SK-N-SH treated with all-trans-retinoic acid at 6 μM for 48 hours (cell line): ENCODE data around the gene UNC5CL.

Source experiments
- ATAC-seq: fragments of 200-7000 bp; cut with Tn5 transposase; 3 replicates; pipeline ENCODE4 v1.9.1; 2020; ENCODE audit warnings: mild to moderate bottlenecking, moderate library complexity
- BACH2 ChIP-seq: fragments of 250-450 bp; sonication (Bioruptor Pico); IDR thresholded peaks from 2 replicates; pipeline ENCODE4 v1.9.0; 2021; ENCODE audit warnings: mild to moderate bottlenecking, borderline replicate concordance
- CSDC2 ChIP-seq: fragments of 250-450 bp; sonication (Bioruptor Pico); IDR thresholded peaks from 2 replicates; pipeline ENCODE4 v1.5.0; 2020; ENCODE audit warnings: mild to moderate bottlenecking, moderate library complexity
- ESRRG ChIP-seq: fragments of 250-450 bp; sonication (Bioruptor Pico); IDR thresholded peaks from 2 replicates; pipeline ENCODE4 v1.6.1; 2021; ENCODE audit warnings: mild to moderate bottlenecking
- GLIS3 ChIP-seq: fragments of 250-450 bp; sonication (Bioruptor Pico); IDR thresholded peaks from 2 replicates; pipeline ENCODE4 v1.5.0; 2020; ENCODE audit warnings: mild to moderate bottlenecking, moderate library complexity
- ISL1 ChIP-seq: fragments of 250-450 bp; sonication (Bioruptor Pico); IDR thresholded peaks from 2 replicates; pipeline ENCODE4 v2.1.2; 2022; ENCODE audit warnings: mild to moderate bottlenecking, moderate library complexity
- OSR1 ChIP-seq: fragments of 250-450 bp; sonication (Bioruptor Pico); IDR thresholded peaks from 2 replicates; pipeline ENCODE4 v1.8.0; 2022; ENCODE audit warnings: moderate library complexity, mild to moderate bottlenecking, inconsistent platforms
- RARB ChIP-seq: fragments of 250-450 bp; sonication (Bioruptor Pico); IDR thresholded peaks from 2 replicates; pipeline ENCODE4 v1.8.0; 2021; ENCODE audit warnings: mild to moderate bottlenecking, moderate library complexity
- SNAI2 ChIP-seq: fragments of 250-450 bp; sonication (Bioruptor Pico); IDR thresholded peaks from 2 replicates; pipeline ENCODE4 v1.5.0; 2020; ENCODE audit warnings: mild to moderate bottlenecking, moderate library complexity
- TCF4 ChIP-seq: fragments of 250-450 bp; sonication (Bioruptor Pico); IDR thresholded peaks from 2 replicates; pipeline ENCODE4 v1.8.0; 2021; ENCODE audit warnings: mild to moderate bottlenecking, moderate library complexity, borderline replicate concordance
- TOX ChIP-seq: fragments of 250-450 bp; sonication (Bioruptor Pico); IDR thresholded peaks from 2 replicates; pipeline ENCODE4 v1.8.0; 2021; ENCODE audit warnings: mild to moderate bottlenecking, moderate library complexity, borderline replicate concordance
- ZC3H10 ChIP-seq: fragments of 250-450 bp; sonication (Bioruptor Pico); IDR thresholded peaks from 2 replicates; pipeline ENCODE4 v1.5.1; 2021; ENCODE audit warnings: mild to moderate bottlenecking, moderate library complexity
- ZFP3 ChIP-seq: fragments of 250-450 bp; sonication (Bioruptor Pico); IDR thresholded peaks from 2 replicates; pipeline ENCODE4 v1.5.0; 2020; ENCODE audit warnings: mild to moderate bottlenecking, moderate library complexity
- ZFP30 ChIP-seq: fragments of 450-650 bp; formaldehyde crosslinking; IDR thresholded peaks from 2 replicates; pipeline ENCODE4 v1.5.0; 2022; ENCODE audit warnings: mild to moderate bottlenecking, moderate library complexity
- ZNF565 ChIP-seq: fragments of 450-650 bp; formaldehyde crosslinking; conservative IDR thresholded peaks from 2 replicates; pipeline ENCODE4 v1.5.0; 2020; ENCODE audit warnings: low read depth, mild to moderate bottlenecking, moderate library complexity
- ZNF70 ChIP-seq: fragments of 450-650 bp; formaldehyde crosslinking; IDR thresholded peaks from 2 replicates; pipeline ENCODE4 v1.5.0; 2020; ENCODE audit warnings: mild to moderate bottlenecking, moderate library complexity
- ZNF8 ChIP-seq: fragments of 450-650 bp; formaldehyde crosslinking; IDR thresholded peaks from 2 replicates; pipeline ENCODE4 v1.5.0; 2020; ENCODE audit warnings: mild to moderate bottlenecking, moderate library complexity
- TF ChIP-seq, protein P1 (sequence below): fragments of 250-450 bp; sonication (Bioruptor Pico); IDR thresholded peaks from 2 replicates; pipeline ENCODE4 v1.5.1; 2021; ENCODE audit warnings: mild to moderate bottlenecking, moderate library complexity
- TF ChIP-seq, protein P2 (sequence below): fragments of 250-450 bp; sonication (Bioruptor Pico); IDR thresholded peaks from 2 replicates; pipeline ENCODE4 v1.8.0; 2020; ENCODE audit warnings: mild to moderate bottlenecking, moderate library complexity, borderline replicate concordance
- TF ChIP-seq, protein P3 (sequence below): fragments of 250-450 bp; sonication (Bioruptor Pico); IDR thresholded peaks from 2 replicates; pipeline ENCODE4 v1.8.0; 2021; ENCODE audit warnings: low read depth, mild to moderate bottlenecking, moderate library complexity, borderline replicate concordance
- TF ChIP-seq, protein P4 (sequence below): fragments of 250-450 bp; sonication (Bioruptor Pico); IDR thresholded peaks from 2 replicates; pipeline ENCODE4 v1.5.0; 2020; ENCODE audit warnings: mild to moderate bottlenecking, moderate library complexity

UNC5CL gene

DNA sequence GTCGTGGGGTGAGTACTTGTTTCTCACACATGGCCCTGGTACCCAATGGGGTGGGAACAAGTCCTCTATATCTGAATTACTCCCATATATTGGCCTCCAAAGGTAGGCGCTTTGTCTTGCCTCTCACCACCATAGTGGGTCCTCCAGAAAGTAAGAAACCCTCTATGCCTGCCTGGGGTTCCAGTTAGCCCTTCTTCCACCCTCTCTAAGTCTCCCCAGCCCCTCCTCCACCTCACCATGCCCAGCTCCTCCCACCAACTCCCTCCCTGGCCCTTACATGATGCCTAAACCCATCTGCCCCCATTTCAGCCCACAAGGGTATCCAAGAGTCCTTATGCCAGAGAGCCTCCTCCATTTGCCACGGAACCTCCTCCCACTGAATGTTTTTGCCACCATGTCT, 4.1 kb upstream of the UNC5CL start:
- no peak for TF ChIP-seq CSDC2 (CRISPR knock-in tag)
- no peak for TF ChIP-seq ZFP3
- TF ChIP-seq ZNF565 (CRISPR knock-in tag) = no peak
- TF ChIP-seq TCF4 (CRISPR knock-in tag) = no peak
- TF ChIP-seq, protein P1, sequence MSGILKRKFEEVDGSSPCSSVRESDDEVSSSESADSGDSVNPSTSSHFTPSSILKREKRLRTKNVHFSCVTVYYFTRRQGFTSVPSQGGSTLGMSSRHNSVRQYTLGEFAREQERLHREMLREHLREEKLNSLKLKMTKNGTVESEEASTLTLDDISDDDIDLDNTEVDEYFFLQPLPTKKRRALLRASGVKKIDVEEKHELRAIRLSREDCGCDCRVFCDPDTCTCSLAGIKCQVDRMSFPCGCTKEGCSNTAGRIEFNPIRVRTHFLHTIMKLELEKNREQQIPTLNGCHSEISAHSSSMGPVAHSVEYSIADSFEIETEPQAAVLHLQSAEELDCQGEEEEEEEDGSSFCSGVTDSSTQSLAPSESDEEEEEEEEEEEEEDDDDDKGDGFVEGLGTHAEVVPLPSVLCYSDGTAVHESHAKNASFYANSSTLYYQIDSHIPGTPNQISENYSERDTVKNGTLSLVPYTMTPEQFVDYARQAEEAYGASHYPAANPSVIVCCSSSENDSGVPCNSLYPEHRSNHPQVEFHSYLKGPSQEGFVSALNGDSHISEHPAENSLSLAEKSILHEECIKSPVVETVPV (CRISPR knock-in tag) = no peak
- TF ChIP-seq ZNF70 = no peak
- TF ChIP-seq, protein P2, sequence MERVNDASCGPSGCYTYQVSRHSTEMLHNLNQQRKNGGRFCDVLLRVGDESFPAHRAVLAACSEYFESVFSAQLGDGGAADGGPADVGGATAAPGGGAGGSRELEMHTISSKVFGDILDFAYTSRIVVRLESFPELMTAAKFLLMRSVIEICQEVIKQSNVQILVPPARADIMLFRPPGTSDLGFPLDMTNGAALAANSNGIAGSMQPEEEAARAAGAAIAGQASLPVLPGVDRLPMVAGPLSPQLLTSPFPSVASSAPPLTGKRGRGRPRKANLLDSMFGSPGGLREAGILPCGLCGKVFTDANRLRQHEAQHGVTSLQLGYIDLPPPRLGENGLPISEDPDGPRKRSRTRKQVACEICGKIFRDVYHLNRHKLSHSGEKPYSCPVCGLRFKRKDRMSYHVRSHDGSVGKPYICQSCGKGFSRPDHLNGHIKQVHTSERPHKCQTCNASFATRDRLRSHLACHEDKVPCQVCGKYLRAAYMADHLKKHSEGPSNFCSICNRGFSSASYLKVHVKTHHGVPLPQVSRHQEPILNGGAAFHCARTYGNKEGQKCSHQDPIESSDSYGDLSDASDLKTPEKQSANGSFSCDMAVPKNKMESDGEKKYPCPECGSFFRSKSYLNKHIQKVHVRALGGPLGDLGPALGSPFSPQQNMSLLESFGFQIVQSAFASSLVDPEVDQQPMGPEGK = no peak
- no peak for TF ChIP-seq ISL1 (CRISPR knock-in tag)
- no peak for TF ChIP-seq OSR1
- TF ChIP-seq RARB = no peak
- TF ChIP-seq, protein P3, sequence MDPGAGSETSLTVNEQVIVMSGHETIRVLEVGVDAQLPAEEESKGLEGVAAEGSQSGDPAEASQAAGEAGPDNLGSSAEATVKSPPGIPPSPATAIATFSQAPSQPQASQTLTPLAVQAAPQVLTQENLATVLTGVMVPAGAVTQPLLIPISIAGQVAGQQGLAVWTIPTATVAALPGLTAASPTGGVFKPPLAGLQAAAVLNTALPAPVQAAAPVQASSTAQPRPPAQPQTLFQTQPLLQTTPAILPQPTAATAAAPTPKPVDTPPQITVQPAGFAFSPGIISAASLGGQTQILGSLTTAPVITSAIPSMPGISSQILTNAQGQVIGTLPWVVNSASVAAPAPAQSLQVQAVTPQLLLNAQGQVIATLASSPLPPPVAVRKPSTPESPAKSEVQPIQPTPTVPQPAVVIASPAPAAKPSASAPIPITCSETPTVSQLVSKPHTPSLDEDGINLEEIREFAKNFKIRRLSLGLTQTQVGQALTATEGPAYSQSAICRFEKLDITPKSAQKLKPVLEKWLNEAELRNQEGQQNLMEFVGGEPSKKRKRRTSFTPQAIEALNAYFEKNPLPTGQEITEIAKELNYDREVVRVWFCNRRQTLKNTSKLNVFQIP (CRISPR knock-in tag) = no peak
- no peak for ATAC-seq

- TF ChIP-seq ZNF8 = no peak
- TF ChIP-seq, protein P2 = no peak
- no peak for TF ChIP-seq SNAI2 (CRISPR knock-in tag)
- TF ChIP-seq CSDC2 (CRISPR knock-in tag) = no peak
- TF ChIP-seq RARB = no peak
- TF ChIP-seq TOX (CRISPR knock-in tag) = no peak
- TF ChIP-seq GLIS3 (CRISPR knock-in tag) = no peak
- no peak for TF ChIP-seq ESRRG
- TF ChIP-seq ISL1 (CRISPR knock-in tag) = no peak
- TF ChIP-seq OSR1 = no peak
- no peak for ATAC-seq
Observed at GRCh38 chr6:41042226-41043055, 3.4 kb upstream of the UNC5CL start, which contains the start of gene TSPO2. Gene TSPO2, plus strand, starts transcription at chr6:41042467. Its CDS starts 519 bp downstream, at chr6:41042986.

DNA sequence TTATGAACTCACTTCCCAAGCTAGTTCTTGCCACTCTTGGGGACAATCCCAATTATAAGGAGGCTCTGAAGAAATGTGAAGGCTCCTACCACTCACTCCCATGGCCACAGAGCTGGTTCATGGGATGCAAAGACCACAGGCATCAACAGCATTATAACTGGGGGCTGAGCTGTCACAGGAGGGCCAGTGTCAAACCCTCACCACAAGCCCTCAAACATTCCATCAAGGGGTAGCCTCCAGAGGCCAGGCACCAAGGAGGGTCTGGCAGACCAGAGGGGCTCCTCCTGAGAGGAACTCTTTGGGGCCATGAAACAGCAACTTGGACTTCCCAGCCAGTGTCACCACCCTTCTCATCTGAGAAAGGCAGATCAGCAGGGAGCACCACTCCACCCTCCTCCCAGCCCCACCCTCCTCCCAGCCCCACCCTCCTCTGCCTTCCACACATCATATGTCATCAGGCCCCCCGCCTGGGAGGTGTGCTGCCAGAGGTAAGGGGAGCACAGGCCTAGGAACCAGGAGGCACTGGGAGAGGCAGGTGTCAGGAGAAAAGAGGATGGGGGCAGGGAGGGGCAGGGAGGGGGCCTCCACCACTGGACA, 2.0 kb upstream of the UNC5CL start:
- TF ChIP-seq, protein P2 = no peak
- TF ChIP-seq RARB (no peak), ZC3H10 (no peak), GLIS3 (CRISPR knock-in tag) (no peak), ZNF70 (no peak), ZFP30 (CRISPR knock-in tag) (no peak), ZNF8 (no peak), BACH2 (CRISPR knock-in tag) (no peak), ZFP3 (no peak), ESRRG (no peak), TOX (CRISPR knock-in tag) (no peak), CSDC2 (CRISPR knock-in tag) (no peak), ZNF565 (CRISPR knock-in tag) (no peak), TCF4 (CRISPR knock-in tag) (no peak)
- TF ChIP-seq, protein P4, sequence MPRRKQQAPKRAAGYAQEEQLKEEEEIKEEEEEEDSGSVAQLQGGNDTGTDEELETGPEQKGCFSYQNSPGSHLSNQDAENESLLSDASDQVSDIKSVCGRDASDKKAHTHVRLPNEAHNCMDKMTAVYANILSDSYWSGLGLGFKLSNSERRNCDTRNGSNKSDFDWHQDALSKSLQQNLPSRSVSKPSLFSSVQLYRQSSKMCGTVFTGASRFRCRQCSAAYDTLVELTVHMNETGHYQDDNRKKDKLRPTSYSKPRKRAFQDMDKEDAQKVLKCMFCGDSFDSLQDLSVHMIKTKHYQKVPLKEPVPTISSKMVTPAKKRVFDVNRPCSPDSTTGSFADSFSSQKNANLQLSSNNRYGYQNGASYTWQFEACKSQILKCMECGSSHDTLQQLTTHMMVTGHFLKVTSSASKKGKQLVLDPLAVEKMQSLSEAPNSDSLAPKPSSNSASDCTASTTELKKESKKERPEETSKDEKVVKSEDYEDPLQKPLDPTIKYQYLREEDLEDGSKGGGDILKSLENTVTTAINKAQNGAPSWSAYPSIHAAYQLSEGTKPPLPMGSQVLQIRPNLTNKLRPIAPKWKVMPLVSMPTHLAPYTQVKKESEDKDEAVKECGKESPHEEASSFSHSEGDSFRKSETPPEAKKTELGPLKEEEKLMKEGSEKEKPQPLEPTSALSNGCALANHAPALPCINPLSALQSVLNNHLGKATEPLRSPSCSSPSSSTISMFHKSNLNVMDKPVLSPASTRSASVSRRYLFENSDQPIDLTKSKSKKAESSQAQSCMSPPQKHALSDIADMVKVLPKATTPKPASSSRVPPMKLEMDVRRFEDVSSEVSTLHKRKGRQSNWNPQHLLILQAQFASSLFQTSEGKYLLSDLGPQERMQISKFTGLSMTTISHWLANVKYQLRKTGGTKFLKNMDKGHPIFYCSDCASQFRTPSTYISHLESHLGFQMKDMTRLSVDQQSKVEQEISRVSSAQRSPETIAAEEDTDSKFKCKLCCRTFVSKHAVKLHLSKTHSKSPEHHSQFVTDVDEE (CRISPR knock-in tag) = no peak
- TF ChIP-seq, protein P3 (CRISPR knock-in tag) = no peak

More for the DNA sequence above, 2.0 kb upstream of the UNC5CL start:
- no peak for ATAC-seq
